ENCODE measurements around the gene ESR1.
"Not testable (repeated sequence)": the region's sequence is repeated elsewhere in the genome, so short reads cannot be mapped to it uniquely, and the experiment has no call there.

The ESR1 gene

GRCh38 chr6:151962246-151962846, 154.9 kb downstream of the ESR1 start:
- no peaks in the 10 kb centered on the region for H3K4me1 ChIP-seq (ENCODE audit: control insufficient read depth in 2 of 2, insufficient read depth in 1 of 2, low read depth in 1 of 2, low read length in 2 of 2)
- no peak overlapping the region for H3K27ac ChIP-seq (replicated peaks; ENCODE audit: low read length)
- H3K79me1 ChIP-seq (ENCODE audit: low read depth, low read length) = no peaks in the 10 kb centered on the region
- H3K4me3 ChIP-seq (ENCODE audit: low read length in 2 of 2) = no peak overlapping the region
- H3K36me3 ChIP-seq (replicated peaks in 1 of 2; ENCODE audit: control insufficient read depth in 2 of 2, insufficient read depth in 2 of 2, low read length in 2 of 2) = no peaks in the 10 kb centered on the region
- H3K4me2 ChIP-seq (ENCODE audit: insufficient read depth, low read length, poor library complexity, severe bottlenecking) = no peak overlapping the region
- no peak for DNase-seq (ENCODE audit: low spot score)
- no peak overlapping the region for H2BK5ac ChIP-seq (ENCODE audit: low read length)
- no peak overlapping the region for H2AK5ac ChIP-seq (ENCODE audit: low read depth, low read length)
- H3K9me3 ChIP-seq (replicated peaks in 1 of 2; ENCODE audit: control insufficient read depth in 2 of 2, insufficient read depth in 1 of 2, low read depth in 1 of 2, low read length in 2 of 2) = no peaks in the 10 kb centered on the region
- no peak overlapping the region for H3K14ac ChIP-seq (ENCODE audit: low read length)
- H3K18ac ChIP-seq (ENCODE audit: low read length) = no peak overlapping the region
- no peak overlapping the region for H4K8ac ChIP-seq (ENCODE audit: low read depth, low read length)
- no peak overlapping the region for H3K9ac ChIP-seq (ENCODE audit: low read depth, low read length, poor library complexity)
- no peak overlapping the region for H4K91ac ChIP-seq (ENCODE audit: low read depth, low read length, poor library complexity)
- H2BK15ac ChIP-seq (ENCODE audit: low read length) = no peak overlapping the region
- no CpG with 5 or more reads among the region's 5 CpGs for WGBS, 2 donors (ENCODE audit: extremely low coverage in 2 of 2, insufficient read length in 2 of 2, insufficient replicate concordance in 1 of 2)
- H2AFZ ChIP-seq (ENCODE audit: low read length) = no peak overlapping the region
- no peak overlapping the region for H3K4ac ChIP-seq (ENCODE audit: low read length)
- H3K23ac ChIP-seq (ENCODE audit: low read depth, low read length, poor library complexity) = no peak overlapping the region
- no peak overlapping the region for H2BK12ac ChIP-seq (ENCODE audit: low read length)
- no peaks in the 10 kb centered on the region for H3K27me3 ChIP-seq (ENCODE audit: control insufficient read depth in 3 of 3, insufficient read depth in 3 of 3, low read depth in 1 of 3, low read length in 3 of 3)
- H2BK120ac ChIP-seq (ENCODE audit: low read depth, low read length) = no peak overlapping the region

GRCh38 chr6:151963001-151963400, 155.5 kb downstream of the ESR1 start:
- H3K23ac ChIP-seq (ENCODE audit: low read depth, low read length, poor library complexity) = no peak overlapping the region
- H3K79me1 ChIP-seq (ENCODE audit: low read depth, low read length) = no peaks in the 10 kb centered on the region
- no peak overlapping the region for H3K9ac ChIP-seq (ENCODE audit: low read depth, low read length, poor library complexity)
- no peaks in the 10 kb centered on the region for H3K36me3 ChIP-seq (replicated peaks in 1 of 2; ENCODE audit: control insufficient read depth in 2 of 2, insufficient read depth in 2 of 2, low read length in 2 of 2)
- H2BK5ac ChIP-seq (ENCODE audit: low read length) = no peak overlapping the region
- H2BK120ac ChIP-seq (ENCODE audit: low read depth, low read length) = no peak overlapping the region
- H3K4me3 ChIP-seq (ENCODE audit: low read length in 2 of 2) = no peak overlapping the region
- H3K27ac ChIP-seq (replicated peaks; ENCODE audit: low read length) = no peak overlapping the region
- H4K8ac ChIP-seq (ENCODE audit: low read depth, low read length) = no peak overlapping the region
- no peaks in the 10 kb centered on the region for H3K4me1 ChIP-seq (ENCODE audit: control insufficient read depth in 2 of 2, insufficient read depth in 1 of 2, low read depth in 1 of 2, low read length in 2 of 2)
- H3K27me3 ChIP-seq (ENCODE audit: control insufficient read depth in 3 of 3, insufficient read depth in 3 of 3, low read depth in 1 of 3, low read length in 3 of 3) = no peaks in the 10 kb centered on the region
- no peak overlapping the region for H3K14ac ChIP-seq (ENCODE audit: low read length)
- H2AK5ac ChIP-seq (ENCODE audit: low read depth, low read length) = no peak overlapping the region
- no CpG with 5 or more reads among the region's 2 CpGs for WGBS, 2 donors (ENCODE audit: extremely low coverage in 2 of 2, insufficient read length in 2 of 2, insufficient replicate concordance in 1 of 2)
- H2BK12ac ChIP-seq (ENCODE audit: low read length) = no peak overlapping the region
- H2AFZ ChIP-seq (ENCODE audit: low read length) = no peak overlapping the region
- no peaks in the 10 kb centered on the region for H3K9me3 ChIP-seq (replicated peaks in 1 of 2; ENCODE audit: control insufficient read depth in 2 of 2, insufficient read depth in 1 of 2, low read depth in 1 of 2, low read length in 2 of 2)
- no peak for DNase-seq (ENCODE audit: low spot score)
- H3K4ac ChIP-seq (ENCODE audit: low read length) = no peak overlapping the region
- no peak overlapping the region for H4K91ac ChIP-seq (ENCODE audit: low read depth, low read length, poor library complexity)
- H3K4me2 ChIP-seq (ENCODE audit: insufficient read depth, low read length, poor library complexity, severe bottlenecking) = no peak overlapping the region
- H2BK15ac ChIP-seq (ENCODE audit: low read length) = no peak overlapping the region
- no peak overlapping the region for H3K18ac ChIP-seq (ENCODE audit: low read length)

- H2AFZ ChIP-seq (ENCODE audit: low read length); H3K23ac ChIP-seq (ENCODE audit: low read depth, low read length, poor library complexity); H4K8ac ChIP-seq (ENCODE audit: low read depth, low read length); H3K79me1 ChIP-seq (ENCODE audit: low read depth, low read length); H3K36me3 ChIP-seq (replicated peaks in 1 of 2; ENCODE audit: control insufficient read depth in 2 of 2, insufficient read depth in 2 of 2, low read length in 2 of 2); H3K27me3 ChIP-seq (ENCODE audit: control insufficient read depth in 3 of 3, insufficient read depth in 3 of 3, low read depth in 1 of 3, low read length in 3 of 3); H3K4ac ChIP-seq (ENCODE audit: low read length); H3K9ac ChIP-seq (ENCODE audit: low read depth, low read length, poor library complexity); H3K4me3 ChIP-seq (ENCODE audit: low read length in 2 of 2); H3K27ac ChIP-seq (replicated peaks; ENCODE audit: low read length); H3K4me2 ChIP-seq (ENCODE audit: insufficient read depth, low read length, poor library complexity, severe bottlenecking); H3K14ac ChIP-seq (ENCODE audit: low read length); H2AK5ac ChIP-seq (ENCODE audit: low read depth, low read length); H2BK5ac ChIP-seq (ENCODE audit: low read length); H2BK15ac ChIP-seq (ENCODE audit: low read length); H3K9me3 ChIP-seq (replicated peaks in 1 of 2; ENCODE audit: control insufficient read depth in 2 of 2, insufficient read depth in 1 of 2, low read depth in 1 of 2, low read length in 2 of 2); H4K91ac ChIP-seq (ENCODE audit: low read depth, low read length, poor library complexity); H3K4me1 ChIP-seq (ENCODE audit: control insufficient read depth in 2 of 2, insufficient read depth in 1 of 2, low read depth in 1 of 2, low read length in 2 of 2); H2BK120ac ChIP-seq (ENCODE audit: low read depth, low read length); H2BK12ac ChIP-seq (ENCODE audit: low read length); H3K18ac ChIP-seq (ENCODE audit: low read length); DNase-seq (ENCODE audit: low spot score): not testable (repeated sequence)
- no CpG with 5 or more reads among the region's 4 CpGs for WGBS, 2 donors (ENCODE audit: extremely low coverage in 2 of 2, insufficient read length in 2 of 2, insufficient replicate concordance in 1 of 2)
These were observed 156.9 kb downstream of the ESR1 start for GRCh38 chr6:151964412-151964811.

- no peak overlapping the region for H2BK15ac ChIP-seq (ENCODE audit: low read length)
- H2AFZ ChIP-seq (ENCODE audit: low read length) = no peak overlapping the region
- peaks cover 0 to 1% of the 10 kb centered on the region in 2 donors for H3K4me1 ChIP-seq (ENCODE audit: control insufficient read depth in 2 of 2, insufficient read depth in 1 of 2, low read depth in 1 of 2, low read length in 2 of 2)
- no peak overlapping the region for H3K27ac ChIP-seq (replicated peaks; ENCODE audit: low read length)
- no peaks in the 10 kb centered on the region for H3K36me3 ChIP-seq (replicated peaks in 1 of 2; ENCODE audit: control insufficient read depth in 2 of 2, insufficient read depth in 2 of 2, low read length in 2 of 2)
- no peak overlapping the region for H2BK5ac ChIP-seq (ENCODE audit: low read length)
- H3K9ac ChIP-seq (ENCODE audit: low read depth, low read length, poor library complexity) = no peak overlapping the region
- no peak overlapping the region for H3K14ac ChIP-seq (ENCODE audit: low read length)
- H3K27me3 ChIP-seq (ENCODE audit: control insufficient read depth in 3 of 3, insufficient read depth in 3 of 3, low read depth in 1 of 3, low read length in 3 of 3) = no peaks in the 10 kb centered on the region
- H2BK120ac ChIP-seq (ENCODE audit: low read depth, low read length) = no peak overlapping the region
- H4K8ac ChIP-seq (ENCODE audit: low read depth, low read length) = no peak overlapping the region
- no peaks in the 10 kb centered on the region for H3K9me3 ChIP-seq (replicated peaks in 1 of 2; ENCODE audit: control insufficient read depth in 2 of 2, insufficient read depth in 1 of 2, low read depth in 1 of 2, low read length in 2 of 2)
- H3K4me3 ChIP-seq (ENCODE audit: low read length in 2 of 2) = no peak overlapping the region
- no peak overlapping the region for H3K4me2 ChIP-seq (ENCODE audit: insufficient read depth, low read length, poor library complexity, severe bottlenecking)
- H2AK5ac ChIP-seq (ENCODE audit: low read depth, low read length) = no peak overlapping the region
- DNase-seq (ENCODE audit: low spot score) = no peak
- no CpG with 5 or more reads among the region's 4 CpGs for WGBS, 2 donors (ENCODE audit: extremely low coverage in 2 of 2, insufficient read length in 2 of 2, insufficient replicate concordance in 1 of 2)
- H3K23ac ChIP-seq (ENCODE audit: low read depth, low read length, poor library complexity) = no peak overlapping the region
- H3K18ac ChIP-seq (ENCODE audit: low read length) = no peak overlapping the region
- H3K4ac ChIP-seq (ENCODE audit: low read length) = no peak overlapping the region
- H3K79me1 ChIP-seq (ENCODE audit: low read depth, low read length) = no peaks in the 10 kb centered on the region
- H4K91ac ChIP-seq (ENCODE audit: low read depth, low read length, poor library complexity) = no peak overlapping the region
- H2BK12ac ChIP-seq (ENCODE audit: low read length) = no peak overlapping the region
These were observed 166.7 kb downstream of the ESR1 start for GRCh38 chr6:151974061-151974617.

All from neuronal stem cell (in vitro differentiated cells).